GM23338 (cell line): ENCODE measurements around the gene ULK2.
"Not testable (repeated sequence)": the region's sequence is repeated elsewhere in the genome, so short reads cannot be mapped to it uniquely, and the experiment has no call there.

Source experiments
- CTCF ChIP-seq, 2 experiments: fragments of 200-600 bp in 1 of 2; sonication (generic) in 1 of 2; conservative IDR thresholded peaks; 2 replicates each; pipeline versions ENCODE4 v1.5.1 to v1.6.1; 2016 to 2017; ENCODE audit warnings: antibody characterized with exemption in 2 of 2, low read depth in 2 of 2, mild to moderate bottlenecking in 2 of 2, moderate library complexity in 1 of 2
- ETS1 ChIP-seq: IDR thresholded peaks from 2 replicates; pipeline ENCODE4 v1.6.1; 2016; ENCODE audit warnings: antibody characterized with exemption
- EZH2 ChIP-seq: fragments of 200-600 bp; sonication (generic); IDR thresholded peaks from one replicate; pipeline ENCODE4 v1.8.0; 2017; ENCODE audit warnings: antibody characterized with exemption, mild to moderate bottlenecking, low read depth; ENCODE audit not compliant: unreplicated experiment
- EZH2phosphoT487 ChIP-seq: fragments of 200-600 bp; sonication (generic); IDR thresholded peaks from one replicate; pipeline ENCODE4 v1.8.1; 2018; ENCODE audit warnings: antibody characterized with exemption; ENCODE audit not compliant: unreplicated experiment
- JUNB ChIP-seq: IDR thresholded peaks from one replicate; pipeline ENCODE4 v1.6.1; 2016; ENCODE audit warnings: antibody characterized with exemption; ENCODE audit not compliant: unreplicated experiment
- POLR2AphosphoS5 ChIP-seq: IDR thresholded peaks from 2 replicates; pipeline ENCODE4 v1.6.1; 2016; ENCODE audit warnings: antibody characterized with exemption, low read depth
- REST ChIP-seq: IDR thresholded peaks from one replicate; pipeline ENCODE4 v1.6.1; 2018; ENCODE audit warnings: antibody characterized with exemption; ENCODE audit not compliant: unreplicated experiment
- ZNF331 ChIP-seq: fragments of 250-450 bp; sonication (Bioruptor Pico); IDR thresholded peaks from 2 replicates; pipeline ENCODE4 v1.5.0; 2020; ENCODE audit warnings: low read depth, mild to moderate bottlenecking, moderate library complexity

GRCh38 chr17:19890554-19890953, 22.8 kb upstream of the ULK2 start:
- TF ChIP-seq CTCF (conservative IDR thresholded peaks at IDR 0.05; ENCODE audit: low read depth in 2 of 2); ZNF331; EZH2phosphoT487; EZH2; POLR2AphosphoS5; REST; ETS1; JUNB: not testable (repeated sequence)
